ENCODE results near the gene FAM168B. TPM values are rescaled to one million over a fixed set of nuclear protein-coding genes. Genes with fewer than 3 reads are reported as not detected.
A peak's percentile ranks its signal among the peaks of the same experiment; 100 is the strongest.

FAM168B gene
- total and polyA plus RNA-seq, 2 of the 13 experiments (the other 11 are each of a cell fraction or from before 2014, with no cell fraction given), result 64.5 to 113 TPM

DNA sequence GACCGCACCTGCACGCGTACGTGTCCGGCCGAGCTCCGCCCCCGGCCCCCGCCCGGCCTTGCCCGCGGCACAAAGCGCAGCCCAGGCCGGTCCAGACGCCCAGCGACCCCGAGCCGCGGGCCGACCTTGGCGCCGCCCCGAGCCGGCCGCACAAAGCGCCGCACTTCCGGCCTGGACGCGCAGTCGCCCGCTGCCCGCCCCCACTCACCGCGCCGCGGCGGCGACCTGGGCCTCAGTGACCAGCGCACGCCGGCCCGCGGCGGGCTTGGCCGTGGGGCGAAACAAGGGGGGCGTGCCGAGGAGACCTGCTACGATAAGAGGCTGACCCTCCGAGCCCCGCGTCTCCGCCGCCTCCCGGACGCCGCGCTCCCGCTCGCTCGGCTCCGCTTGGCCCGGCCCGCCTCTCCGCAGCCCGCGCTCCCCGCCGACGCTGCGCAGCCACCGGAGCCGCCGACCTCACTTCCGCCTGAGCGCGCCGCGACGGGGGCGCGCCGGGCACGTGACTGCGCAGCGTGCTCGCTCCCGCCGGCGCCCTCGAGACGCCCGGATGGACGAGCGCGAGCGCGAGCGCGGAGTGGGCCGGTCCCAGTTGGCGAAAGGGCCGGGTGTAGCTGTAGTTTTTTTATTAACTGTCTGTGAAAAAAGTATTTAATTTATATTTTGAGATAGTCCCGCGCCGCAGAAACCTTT, at the start of gene FAM168B (continued):
- TF ChIP-seq, protein P1, sequence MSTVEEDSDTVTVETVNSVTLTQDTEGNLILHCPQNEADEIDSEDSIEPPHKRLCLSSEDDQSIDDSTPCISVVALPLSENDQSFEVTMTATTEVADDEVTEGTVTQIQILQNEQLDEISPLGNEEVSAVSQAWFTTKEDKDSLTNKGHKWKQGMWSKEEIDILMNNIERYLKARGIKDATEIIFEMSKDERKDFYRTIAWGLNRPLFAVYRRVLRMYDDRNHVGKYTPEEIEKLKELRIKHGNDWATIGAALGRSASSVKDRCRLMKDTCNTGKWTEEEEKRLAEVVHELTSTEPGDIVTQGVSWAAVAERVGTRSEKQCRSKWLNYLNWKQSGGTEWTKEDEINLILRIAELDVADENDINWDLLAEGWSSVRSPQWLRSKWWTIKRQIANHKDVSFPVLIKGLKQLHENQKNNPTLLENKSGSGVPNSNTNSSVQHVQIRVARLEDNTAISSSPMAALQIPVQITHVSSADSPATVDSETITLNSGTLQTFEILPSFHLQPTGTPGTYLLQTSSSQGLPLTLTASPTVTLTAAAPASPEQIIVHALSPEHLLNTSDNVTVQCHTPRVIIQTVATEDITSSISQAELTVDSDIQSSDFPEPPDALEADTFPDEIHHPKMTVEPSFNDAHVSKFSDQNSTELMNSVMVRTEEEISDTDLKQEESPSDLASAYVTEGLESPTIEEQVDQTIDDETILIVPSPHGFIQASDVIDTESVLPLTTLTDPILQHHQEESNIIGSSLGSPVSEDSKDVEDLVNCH (CRISPR knock-in tag; IDR thresholded peaks at IDR 0.05), result no peak; the same call in 1 of the 2 replicates
- TF ChIP-seq SP5 (CRISPR knock-in tag; IDR thresholded peaks at IDR 0.05; ENCODE audit: borderline replicate concordance, low read depth) (peak; percentile 88), ZNF280D (CRISPR knock-in tag; IDR thresholded peaks at IDR 0.05) (no peak), ZMAT5 (CRISPR knock-in tag; IDR thresholded peaks at IDR 0.05; ENCODE audit: borderline replicate concordance, low read depth) (no peak), ZNF441 (CRISPR knock-in tag; IDR thresholded peaks at IDR 0.05; ENCODE audit: borderline replicate concordance) (peak; percentile 73), RBAK (CRISPR knock-in tag; IDR thresholded peaks at IDR 0.05) (no peak), ZFP91 (CRISPR knock-in tag; IDR thresholded peaks at IDR 0.05; ENCODE audit: borderline replicate concordance) (peak; percentile 66), MIER2 (CRISPR knock-in tag; IDR thresholded peaks at IDR 0.05) (no peak), ZBTB10 (CRISPR knock-in tag; IDR thresholded peaks at IDR 0.05; ENCODE audit: borderline replicate concordance) (peak; percentile 71; the same call in 1 of the 2 replicates), TFE3 (CRISPR knock-in tag; IDR thresholded peaks at IDR 0.05) (peak; percentile 64; the same call in 1 of the 2 replicates), ZNF274 (CRISPR knock-in tag; IDR thresholded peaks at IDR 0.05) (peak; percentile 66; the same call in 1 of the 2 replicates), ZNF766 (CRISPR knock-in tag; IDR thresholded peaks at IDR 0.05; ENCODE audit: borderline replicate concordance) (peak; percentile 34)
- TF ChIP-seq, protein P2, sequence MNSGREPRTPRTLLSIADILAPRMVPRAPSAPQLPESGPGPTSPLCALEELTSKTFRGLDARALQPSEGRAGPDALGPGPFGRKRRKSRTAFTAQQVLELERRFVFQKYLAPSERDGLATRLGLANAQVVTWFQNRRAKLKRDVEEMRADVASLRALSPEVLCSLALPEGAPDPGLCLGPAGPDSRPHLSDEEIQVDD (CRISPR knock-in tag; IDR thresholded peaks at IDR 0.05; ENCODE audit: borderline replicate concordance), result no peak

Data from HepG2 (cell line).